Hepatocyte (in vitro differentiated cells): Measurements from ENCODE around the gene PEDS1. TPM values are rescaled to one million over a fixed set of nuclear protein-coding genes. Genes with fewer than 3 reads are reported as not detected.

ENCODE experiments used
- DNase-seq: peaks from one replicate; pipeline ENCODE4 v3.0.0-alpha.2; 2016; ENCODE audit warnings: low spot score
- H2AFZ ChIP-seq: fragments of 200-600 bp; sonication (generic); 2 replicates; pipeline ENCODE4 v1.6.0; 2016; ENCODE audit warnings: antibody characterized with exemption, mild to moderate bottlenecking
- H3K27ac ChIP-seq: fragments of 200-600 bp; sonication (generic); 2 replicates; pipeline ENCODE4 v1.5.1; 2016; ENCODE audit warnings: mild to moderate bottlenecking
- H3K27me3 ChIP-seq: fragments of 200-600 bp; sonication (generic); 2 replicates; pipeline ENCODE4 v1.6.1; 2016
- H3K36me3 ChIP-seq: fragments of 200-600 bp; sonication (generic); replicated peaks from 2 replicates; pipeline ENCODE4 v1.5.1; 2016; ENCODE audit warnings: low read depth; ENCODE audit not compliant: insufficient read depth
- H3K4me1 ChIP-seq: fragments of 200-600 bp; sonication (generic); 2 replicates; pipeline ENCODE4 v1.5.1; 2016; ENCODE audit warnings: mild to moderate bottlenecking, moderate library complexity; ENCODE audit not compliant: insufficient read depth
- H3K4me2 ChIP-seq: fragments of 200-600 bp; sonication (generic); 2 replicates; pipeline ENCODE4 v1.6.0; 2016
- H3K4me3 ChIP-seq: fragments of 200-600 bp; sonication (generic); 2 replicates; pipeline ENCODE4 v1.5.1; 2016; ENCODE audit warnings: mild to moderate bottlenecking
- H3K79me2 ChIP-seq: fragments of 200-600 bp; sonication (generic); 2 replicates; pipeline ENCODE4 v1.6.0; 2017; ENCODE audit warnings: mild to moderate bottlenecking
- H3K9me2 ChIP-seq: fragments of 200-600 bp; sonication (generic); replicated peaks from 2 replicates; pipeline ENCODE4 v1.6.0; 2017; ENCODE audit warnings: mild to moderate bottlenecking; ENCODE audit not compliant: insufficient read depth
- H3K9me3 ChIP-seq: fragments of 200-600 bp; sonication (generic); 2 replicates; pipeline ENCODE4 v1.5.1; 2016; ENCODE audit warnings: low read depth, mild to moderate bottlenecking
- H4K20me1 ChIP-seq: fragments of 200-600 bp; sonication (generic); 2 replicates; pipeline ENCODE4 v1.6.0; 2016; ENCODE audit warnings: mild to moderate bottlenecking; ENCODE audit not compliant: insufficient read depth, poor library complexity, severe bottlenecking
- CTCF ChIP-seq: fragments of 200-600 bp; sonication (generic); IDR thresholded peaks from 2 replicates; pipeline ENCODE4 v1.5.1; 2016; ENCODE audit warnings: antibody characterized with exemption, mild to moderate bottlenecking; ENCODE audit not compliant: poor library complexity
- EZH2 ChIP-seq: fragments of 200-600 bp; sonication (generic); IDR thresholded peaks from 2 replicates; pipeline ENCODE4 v1.6.1; 2016; ENCODE audit warnings: antibody characterized with exemption, mild to moderate bottlenecking, borderline replicate concordance
- EZH2phosphoT487 ChIP-seq: fragments of 200-600 bp; sonication (generic); IDR thresholded peaks from one replicate; pipeline ENCODE4 v1.6.1; 2018; ENCODE audit warnings: antibody characterized with exemption, mild to moderate bottlenecking, low read depth, moderate library complexity; ENCODE audit not compliant: unreplicated experiment, severe bottlenecking
- WGBS: methylation state at CpG from one replicate; pipeline ENCODE4 v1.1.6; 2016; ENCODE audit warnings: low lambda C conversion rate; ENCODE audit errors: missing lambda C conversion rate; 5-methylcytosine and 5-hydroxymethylcytosine counted together
- polyA plus RNA-seq: library from polyadenylated mRNA; unstranded; fragments of >200 nt; fragmentation: Nextera tagmentation; extraction: Ambion mirVana; gene quantifications from 2 replicates; pipeline ENCODE4 v1.2.1, GENCODE V29; 2016
- total RNA-seq: library from RNA; depleted of rRNA; stranded (reverse); fragments of >200 nt; gene quantifications from 2 replicates; pipeline ENCODE4 v1.2.3, GENCODE V29; 2014

The PEDS1 gene
- total and polyA plus RNA-seq, 2 experiments from 2014 or later = 24.5 to 46.2 TPM

DNA sequence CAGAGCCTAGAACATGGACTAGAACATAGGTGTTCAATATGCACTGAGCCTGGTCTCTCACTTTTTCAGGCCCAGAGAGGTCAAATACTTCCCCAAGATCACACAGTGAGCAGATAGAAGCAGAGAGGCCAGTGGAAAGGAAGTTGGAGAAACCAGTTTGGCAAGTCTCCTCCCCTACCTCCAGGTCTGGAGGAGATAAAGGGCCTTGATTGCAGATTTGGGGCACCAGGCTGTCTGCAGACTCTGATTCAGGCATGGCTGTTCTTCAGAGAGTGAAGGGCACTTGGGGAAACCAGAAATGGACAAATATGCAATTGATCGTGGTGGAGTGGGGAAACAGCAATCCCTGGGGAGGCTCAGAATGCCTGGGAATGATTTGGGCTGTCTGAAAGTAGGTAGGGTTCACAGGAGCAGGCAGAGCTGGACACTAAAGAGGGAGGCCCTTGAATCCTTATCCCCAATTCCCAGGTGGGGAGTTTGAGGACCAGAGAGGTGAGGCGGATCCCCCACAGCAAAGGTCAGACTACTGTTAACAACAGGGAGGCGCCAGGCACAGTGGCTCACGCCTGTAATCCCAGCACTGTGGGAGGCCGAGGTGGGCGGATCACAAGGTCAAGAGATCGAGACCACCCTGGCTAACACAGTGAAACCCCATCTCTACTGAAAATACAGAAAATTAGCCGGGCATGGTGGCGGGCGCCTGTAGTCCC, 2.3 kb downstream of the PEDS1 start:
- WGBS = 71% methylated on average over 10 of the region's 10 CpGs
- no peak overlapping the region for H2AFZ ChIP-seq
- H3K9me3 ChIP-seq = no peaks in the 10 kb centered on the region
- H3K9me2 ChIP-seq = no peaks in the 10 kb centered on the region
- peaks cover 72% of the 10 kb centered on the region for H3K79me2 ChIP-seq
- H3K4me2 ChIP-seq = peak overlapping the region; percentile 95
- H3K27me3 ChIP-seq = no peaks in the 10 kb centered on the region
- H3K27ac ChIP-seq = peak overlapping the region; percentile 88
- no peak for DNase-seq
- peaks cover 34% of the 10 kb centered on the region for H3K4me1 ChIP-seq
- no peaks in the 10 kb centered on the region for H4K20me1 ChIP-seq
- no peak for TF ChIP-seq EZH2
- TF ChIP-seq EZH2phosphoT487 = no peak
- TF ChIP-seq CTCF = no peak
- H3K4me3 ChIP-seq = no peak overlapping the region
- no peaks in the 10 kb centered on the region for H3K36me3 ChIP-seq

DNA sequence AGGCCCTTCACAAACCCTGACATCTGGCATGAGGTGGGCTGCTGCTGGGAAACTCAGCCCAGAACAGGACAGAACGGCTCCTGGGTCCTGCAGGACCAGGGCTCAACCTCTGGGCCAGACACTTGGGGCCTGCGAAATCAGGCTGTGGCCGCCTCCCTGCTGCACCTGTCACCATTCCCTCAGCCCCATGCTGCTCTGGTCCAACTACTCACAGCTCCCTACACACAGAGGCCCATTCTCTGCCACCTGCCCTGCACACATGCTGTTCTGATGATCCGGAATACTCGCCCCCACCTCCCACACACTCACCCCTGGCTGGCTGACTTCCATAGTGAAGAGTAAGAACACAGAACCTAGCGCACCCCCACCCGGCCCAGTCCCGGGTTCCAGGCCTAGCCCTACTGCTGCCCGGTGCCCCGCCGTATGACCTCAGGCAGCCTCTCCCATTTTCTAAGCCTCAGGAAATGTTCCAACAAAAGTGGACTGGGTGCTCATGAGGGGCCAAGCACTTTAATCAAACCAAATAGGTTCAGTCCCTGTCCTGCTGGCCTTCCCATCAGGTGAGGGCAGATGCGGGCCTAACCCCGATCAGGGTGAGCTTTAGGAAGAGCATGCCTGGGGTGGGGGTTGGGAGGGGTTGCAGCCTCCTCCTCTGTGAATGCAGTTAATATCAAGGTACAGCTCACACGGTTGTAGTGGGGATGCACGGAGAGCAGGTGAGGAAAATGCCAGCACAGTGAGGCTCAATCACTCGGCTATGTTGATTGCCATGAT, 3.9 kb downstream of the PEDS1 start:
- peaks cover 86% of the 10 kb centered on the region for H3K79me2 ChIP-seq
- H2AFZ ChIP-seq = no peak overlapping the region
- no peak overlapping the region for H3K4me3 ChIP-seq
- H3K9me3 ChIP-seq = no peaks in the 10 kb centered on the region
- TF ChIP-seq CTCF (no peak), EZH2phosphoT487 (no peak), EZH2 (no peak)
- DNase-seq = no peak
- H3K27me3 ChIP-seq = no peaks in the 10 kb centered on the region
- H4K20me1 ChIP-seq = no peaks in the 10 kb centered on the region
- no peaks in the 10 kb centered on the region for H3K36me3 ChIP-seq
- peaks cover 34% of the 10 kb centered on the region for H3K4me1 ChIP-seq
- H3K27ac ChIP-seq = no peak overlapping the region
- H3K4me2 ChIP-seq = peak overlapping the region; percentile 95
- no peaks in the 10 kb centered on the region for H3K9me2 ChIP-seq
- WGBS = 81% methylated on average over 14 of the region's 16 CpGs

- H3K9me2 ChIP-seq = no peaks in the 10 kb centered on the region
- peak overlapping the region; percentile 64 for H3K27ac ChIP-seq
- H3K36me3 ChIP-seq = no peaks in the 10 kb centered on the region
- H2AFZ ChIP-seq = no peak overlapping the region
- 81% methylated on average over 17 of the region's 17 CpGs for WGBS
- no peak overlapping the region for H3K4me2 ChIP-seq
- H4K20me1 ChIP-seq = peaks cover 7% of the 10 kb centered on the region
- no peak overlapping the region for H3K4me3 ChIP-seq
- no peaks in the 10 kb centered on the region for H3K9me3 ChIP-seq
- no peak for DNase-seq
- H3K4me1 ChIP-seq = peaks cover 25% of the 10 kb centered on the region
- H3K27me3 ChIP-seq = no peaks in the 10 kb centered on the region
- peaks cover 88% of the 10 kb centered on the region for H3K79me2 ChIP-seq
- no peak for TF ChIP-seq EZH2phosphoT487
- TF ChIP-seq EZH2 = no peak
- no peak for TF ChIP-seq CTCF
Observed at GRCh38 chr20:50146732-50147662, 6.5 kb downstream of the PEDS1 start.
